Suprapubic skin (tissue), 3 donors: ENCODE results near the gene ADGRG1.

ENCODE experiments used
- POLR2AphosphoS5 ChIP-seq, 3 donors: sonication (generic); formaldehyde crosslinking; IDR thresholded peaks; one replicate each; pipeline ENCODE4 v1.6.1; 2017; ENCODE audit warnings: antibody characterized with exemption in 3 of 3
- TF ChIP-seq, protein P1 (sequence below), 2 donors: fragments of 200-600 bp in 1 of 2; fragments of 450-650 bp in 1 of 2; sonication (generic) in 1 of 2; IDR thresholded peaks; one replicate each; pipeline ENCODE4 v1.5.1; 2016 to 2019; ENCODE audit warnings: antibody characterized with exemption in 2 of 2, mild to moderate bottlenecking in 1 of 2, moderate library complexity in 1 of 2

GRCh38 chr16:57704011-57704904 is 75.8 kb downstream of the ADGRG1 start:
- TF ChIP-seq, protein P1, sequence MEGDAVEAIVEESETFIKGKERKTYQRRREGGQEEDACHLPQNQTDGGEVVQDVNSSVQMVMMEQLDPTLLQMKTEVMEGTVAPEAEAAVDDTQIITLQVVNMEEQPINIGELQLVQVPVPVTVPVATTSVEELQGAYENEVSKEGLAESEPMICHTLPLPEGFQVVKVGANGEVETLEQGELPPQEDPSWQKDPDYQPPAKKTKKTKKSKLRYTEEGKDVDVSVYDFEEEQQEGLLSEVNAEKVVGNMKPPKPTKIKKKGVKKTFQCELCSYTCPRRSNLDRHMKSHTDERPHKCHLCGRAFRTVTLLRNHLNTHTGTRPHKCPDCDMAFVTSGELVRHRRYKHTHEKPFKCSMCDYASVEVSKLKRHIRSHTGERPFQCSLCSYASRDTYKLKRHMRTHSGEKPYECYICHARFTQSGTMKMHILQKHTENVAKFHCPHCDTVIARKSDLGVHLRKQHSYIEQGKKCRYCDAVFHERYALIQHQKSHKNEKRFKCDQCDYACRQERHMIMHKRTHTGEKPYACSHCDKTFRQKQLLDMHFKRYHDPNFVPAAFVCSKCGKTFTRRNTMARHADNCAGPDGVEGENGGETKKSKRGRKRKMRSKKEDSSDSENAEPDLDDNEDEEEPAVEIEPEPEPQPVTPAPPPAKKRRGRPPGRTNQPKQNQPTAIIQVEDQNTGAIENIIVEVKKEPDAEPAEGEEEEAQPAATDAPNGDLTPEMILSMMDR (IDR thresholded peaks at IDR 0.05), result no peak
- no peak for TF ChIP-seq POLR2AphosphoS5 (IDR thresholded peaks at IDR 0.05)
